RKO (cell line): ENCODE results near the gene CTRB1.

Experiments used
- DNase-seq: peaks from one replicate; pipeline ENCODE4 v3.0.0-alpha.2; 2016; ENCODE audit warnings: low spot score

CTRB1 gene

DNA sequence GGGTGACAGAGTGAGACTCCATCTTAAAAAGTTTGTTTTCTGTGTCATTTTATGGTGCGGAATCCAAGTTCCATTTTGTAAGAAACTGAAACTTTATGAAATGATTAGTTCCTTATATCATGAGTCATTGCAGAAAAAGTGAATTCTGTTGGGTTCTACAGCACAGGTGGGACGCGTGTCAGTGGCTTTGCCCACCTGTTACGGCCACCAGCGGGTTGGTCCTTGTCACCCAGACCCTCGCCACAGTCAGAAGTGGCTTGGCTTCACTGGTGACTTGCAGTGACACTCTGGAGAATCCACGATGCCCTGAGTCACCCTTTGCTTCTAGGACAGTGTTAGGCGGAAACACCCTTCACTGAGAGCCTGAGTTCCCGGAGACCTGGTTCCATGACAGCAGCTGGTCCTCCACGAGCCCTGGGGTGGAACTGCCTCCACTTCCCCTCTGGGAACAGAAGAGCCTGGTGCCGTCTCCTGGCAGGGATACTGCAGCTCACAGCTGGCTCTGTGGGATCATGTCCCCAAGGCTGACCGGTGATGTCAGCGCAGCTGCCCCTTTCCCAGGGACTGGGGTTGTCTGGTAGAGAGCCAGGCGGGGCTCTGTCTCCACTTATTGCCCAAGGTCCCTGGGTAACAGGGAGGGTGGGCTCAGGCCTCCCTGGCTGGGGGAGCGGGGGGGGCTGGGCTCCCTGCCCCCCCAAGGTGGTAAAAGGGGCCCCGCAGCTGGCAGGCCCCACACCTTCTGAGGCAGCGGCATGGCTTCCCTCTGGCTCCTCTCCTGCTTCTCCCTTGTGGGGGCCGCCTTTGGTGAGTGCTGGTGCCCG is at the start of gene CTRB1:
TSS of gene CTRB1 (plus strand) at position 733 of the 821 bp plus-strand sequence. CDS start at position 753, 20 bp downstream.
- no peak for DNase-seq

DNA sequence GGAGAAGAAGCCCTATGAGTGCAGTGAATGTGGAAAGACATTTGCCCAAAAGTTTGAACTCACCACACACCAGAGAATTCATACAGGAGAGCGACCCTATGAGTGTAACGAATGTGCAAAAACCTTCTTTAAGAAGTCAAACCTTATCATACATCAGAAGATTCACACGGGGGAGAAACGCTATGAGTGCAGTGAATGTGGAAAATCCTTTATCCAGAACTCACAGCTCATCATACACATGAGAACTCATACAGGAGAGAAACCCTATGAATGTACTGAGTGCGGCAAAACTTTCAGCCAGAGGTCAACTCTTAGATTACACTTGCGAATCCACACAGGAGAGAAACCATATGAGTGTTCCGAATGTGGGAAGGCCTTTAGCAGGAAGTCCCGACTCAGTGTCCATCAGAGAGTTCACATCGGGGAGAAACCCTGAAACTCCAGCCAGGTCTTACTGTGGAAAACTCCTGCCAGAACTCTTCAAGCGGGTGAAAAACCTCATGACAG is 48.8 kb upstream of the CTRB1 start:
- DNase-seq: no peak

DNA sequence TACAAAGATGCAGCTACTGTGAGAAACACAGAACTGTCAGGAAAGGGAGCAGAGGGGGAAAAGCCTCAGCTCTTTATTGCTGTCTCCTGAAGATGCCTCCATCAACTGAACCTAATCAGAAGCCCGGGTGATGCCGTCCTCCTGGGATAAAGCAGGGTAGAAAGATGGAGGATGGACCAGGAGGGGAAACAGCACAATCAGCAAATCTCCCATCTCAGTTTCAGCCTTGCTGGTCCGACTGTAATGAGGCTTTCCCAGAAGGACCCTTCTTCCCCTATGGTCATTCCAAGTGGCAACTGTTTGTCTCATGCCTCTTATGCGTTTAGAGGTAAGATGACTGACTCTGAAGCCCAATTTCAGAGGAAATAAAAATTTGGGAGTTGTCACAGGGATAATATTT is 46.2 kb upstream of the CTRB1 start:
- no peak for DNase-seq

DNA sequence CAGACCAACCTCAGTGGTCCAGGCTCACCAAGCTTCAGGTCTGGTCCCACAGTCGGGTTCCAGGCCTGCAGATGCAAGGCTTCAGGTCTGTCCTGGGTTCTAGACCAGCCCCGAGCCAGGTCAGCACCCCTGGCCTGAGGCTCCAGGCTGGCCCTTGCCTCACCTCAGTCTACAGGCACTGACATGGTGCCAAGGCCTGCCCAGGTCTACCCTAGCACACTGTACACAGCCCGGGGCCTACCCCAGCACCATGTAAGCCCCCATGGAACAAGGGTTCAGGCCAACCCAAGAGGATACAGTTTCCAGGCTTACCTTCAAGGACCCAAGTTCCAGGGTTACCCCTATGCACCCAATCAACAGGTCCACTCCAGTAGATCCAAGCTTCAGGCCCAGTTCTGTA is 43.7 kb upstream of the CTRB1 start:
- DNase-seq: no peak

DNA sequence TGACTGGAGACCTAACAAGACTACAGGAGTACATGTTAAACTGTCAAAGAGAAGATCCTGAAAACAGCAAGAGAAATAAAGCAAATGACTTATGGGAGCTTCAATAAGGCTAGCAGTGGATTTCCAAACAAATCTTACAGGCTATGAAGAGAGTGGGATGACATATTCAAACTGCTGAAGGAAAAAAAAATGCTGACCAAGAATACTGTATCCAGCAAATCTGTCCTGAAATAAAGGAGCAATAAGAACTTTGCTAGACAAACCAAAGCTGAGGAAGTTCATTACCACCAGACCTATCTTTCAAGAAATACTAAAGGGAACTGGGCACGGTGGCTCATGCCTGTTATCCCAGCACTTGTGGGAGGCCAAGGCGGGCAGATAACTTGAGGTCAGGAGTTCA is 41.9 kb upstream of the CTRB1 start:
- no peak for DNase-seq

DNA sequence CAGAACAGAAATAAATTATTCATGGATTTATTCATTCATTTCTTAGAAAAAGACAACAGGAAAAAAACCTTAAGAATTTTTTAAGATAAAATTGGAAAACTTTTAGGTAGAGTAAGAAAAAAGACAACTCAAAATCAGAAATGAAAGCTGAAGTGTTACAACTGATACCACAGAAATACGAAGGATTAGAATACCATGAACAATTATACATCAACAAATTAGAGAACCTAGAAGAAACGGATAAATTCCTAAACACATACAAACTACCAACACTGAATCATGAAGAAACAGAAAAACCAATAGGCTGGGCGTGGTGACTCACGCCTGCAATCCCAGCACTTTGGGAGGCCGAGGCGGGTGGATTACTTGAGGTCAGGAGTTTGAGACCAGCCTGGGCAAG is 39.6 kb upstream of the CTRB1 start:
- DNase-seq: no peak

DNA sequence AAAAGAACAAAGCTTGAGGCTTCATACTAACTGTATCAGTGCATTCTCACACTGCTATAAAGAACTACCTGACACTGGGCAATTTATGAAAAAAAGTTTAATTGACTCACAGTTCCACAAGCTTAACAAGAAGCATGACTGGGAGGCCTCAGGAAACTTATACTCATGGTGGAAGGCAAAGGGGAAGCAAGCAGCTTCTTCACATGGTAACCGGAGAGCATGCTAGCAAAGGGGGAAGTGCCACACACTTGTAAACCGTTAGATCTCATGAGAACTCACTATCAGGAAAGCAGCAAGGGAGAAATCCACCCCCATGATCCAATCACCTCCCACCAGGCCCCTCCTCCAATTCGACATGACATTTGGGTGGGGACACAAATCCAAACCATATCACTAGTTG is 37.2 kb upstream of the CTRB1 start:
- no peak for DNase-seq

DNA sequence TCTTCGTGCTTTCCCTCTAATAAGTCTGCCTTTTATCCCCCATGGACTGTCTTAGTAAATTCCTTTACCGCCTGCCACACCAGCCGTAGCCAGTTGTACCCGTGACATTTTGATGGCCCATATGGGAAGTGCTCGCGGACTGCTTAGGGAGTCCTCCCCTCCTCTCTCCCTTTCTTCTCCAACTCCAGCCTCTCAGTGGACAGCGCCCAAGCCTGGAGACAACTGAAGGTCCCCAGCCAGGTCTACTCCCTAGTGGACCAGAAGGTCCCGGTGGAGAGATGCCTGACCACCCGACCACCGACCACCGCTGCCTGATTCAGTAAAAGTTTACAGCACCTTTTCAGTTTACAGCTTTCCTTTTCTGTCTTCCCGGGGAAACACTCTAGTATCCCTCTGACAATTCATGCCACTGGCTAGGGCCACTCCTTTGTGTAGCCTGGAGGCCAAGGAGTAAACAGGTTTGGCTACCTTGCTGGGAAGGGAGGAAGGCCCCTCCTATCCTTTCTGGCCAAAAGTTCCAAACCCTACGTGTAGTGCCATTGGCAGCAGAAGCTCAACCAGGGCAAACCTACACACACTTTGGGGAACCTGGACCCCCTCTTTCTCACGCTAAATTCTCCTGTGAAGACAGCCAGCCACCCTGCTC is 29.8 kb upstream of the CTRB1 start:
- DNase-seq: no peak

DNA sequence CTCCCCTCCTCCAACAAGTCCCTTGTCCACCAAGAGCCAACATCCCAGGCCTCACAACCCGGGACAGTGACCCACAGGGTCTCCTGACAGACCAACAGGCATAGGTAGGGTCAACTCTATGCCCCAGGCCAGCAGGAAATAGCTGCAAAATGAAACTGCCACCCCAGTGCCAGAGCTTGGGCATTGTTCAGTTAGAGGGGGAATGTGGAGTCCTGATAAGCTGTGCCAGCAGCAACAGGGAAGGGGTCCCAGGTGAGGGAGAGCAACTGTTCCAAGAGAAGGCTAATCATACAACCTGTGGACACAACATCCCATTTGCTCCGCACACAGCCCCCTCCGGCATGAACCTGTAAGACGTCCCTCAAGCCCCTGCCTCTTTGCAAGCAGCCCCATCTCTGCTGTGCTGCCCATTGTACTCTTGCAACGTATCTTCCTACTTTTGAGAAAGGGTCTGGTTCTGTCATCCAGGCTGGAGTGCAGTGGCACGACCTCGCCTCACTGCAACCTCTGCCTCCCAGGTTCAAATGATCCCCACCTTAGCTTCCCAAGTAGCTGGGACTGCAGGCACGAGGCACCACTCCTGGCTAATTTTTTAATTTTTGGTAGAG is 29.0 kb upstream of the CTRB1 start:
- DNase-seq: no peak

DNA sequence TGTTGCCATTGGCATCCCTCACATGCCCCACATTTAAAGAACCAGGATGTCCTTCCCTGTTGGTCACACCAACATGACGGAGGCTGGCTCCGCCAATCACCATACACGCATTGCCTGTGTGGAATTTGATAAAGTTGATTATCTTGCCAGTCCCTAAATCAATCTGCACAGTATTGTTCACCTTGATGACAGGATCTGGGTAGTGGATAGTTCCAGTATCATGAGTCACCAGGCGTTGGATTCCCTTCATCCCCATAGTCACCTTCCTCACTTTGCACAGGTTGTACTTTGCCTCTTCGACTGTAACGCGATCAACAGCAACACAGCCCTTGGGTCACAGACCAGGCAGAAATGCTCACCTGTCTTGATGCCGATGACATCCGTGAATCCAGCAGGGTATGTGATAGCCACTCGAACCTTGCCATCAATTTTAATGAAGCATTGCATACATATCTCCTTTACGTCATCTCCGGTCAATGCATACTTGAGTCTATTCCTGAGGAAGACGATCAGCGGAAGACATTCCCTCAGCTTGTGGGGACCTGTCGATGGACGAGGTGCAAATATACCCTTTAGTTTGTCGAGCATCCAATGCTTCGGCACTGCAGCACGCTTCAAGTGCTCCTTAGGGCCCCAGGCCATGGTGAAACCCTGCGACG is 26.1 kb upstream of the CTRB1 start:
- no peak for DNase-seq

DNA sequence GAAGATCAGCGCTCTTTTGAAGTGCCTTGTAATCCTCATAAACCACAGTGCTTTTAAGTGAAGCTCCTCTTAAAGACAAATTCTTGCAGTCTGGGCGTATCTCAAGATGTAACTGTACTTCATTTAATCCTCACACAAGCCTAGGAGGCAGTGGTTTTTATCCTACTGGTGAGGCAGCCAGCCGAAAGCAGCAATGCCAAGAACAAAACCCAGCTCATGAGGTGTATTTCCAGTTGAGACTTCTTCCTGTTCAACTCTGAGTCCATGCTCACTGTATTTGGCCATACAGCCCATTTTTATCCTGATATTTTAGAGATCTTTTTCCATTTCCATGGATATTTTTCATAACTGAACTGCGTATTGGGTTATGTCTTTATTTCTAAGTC is 25.5 kb upstream of the CTRB1 start:
- no peak for DNase-seq

DNA sequence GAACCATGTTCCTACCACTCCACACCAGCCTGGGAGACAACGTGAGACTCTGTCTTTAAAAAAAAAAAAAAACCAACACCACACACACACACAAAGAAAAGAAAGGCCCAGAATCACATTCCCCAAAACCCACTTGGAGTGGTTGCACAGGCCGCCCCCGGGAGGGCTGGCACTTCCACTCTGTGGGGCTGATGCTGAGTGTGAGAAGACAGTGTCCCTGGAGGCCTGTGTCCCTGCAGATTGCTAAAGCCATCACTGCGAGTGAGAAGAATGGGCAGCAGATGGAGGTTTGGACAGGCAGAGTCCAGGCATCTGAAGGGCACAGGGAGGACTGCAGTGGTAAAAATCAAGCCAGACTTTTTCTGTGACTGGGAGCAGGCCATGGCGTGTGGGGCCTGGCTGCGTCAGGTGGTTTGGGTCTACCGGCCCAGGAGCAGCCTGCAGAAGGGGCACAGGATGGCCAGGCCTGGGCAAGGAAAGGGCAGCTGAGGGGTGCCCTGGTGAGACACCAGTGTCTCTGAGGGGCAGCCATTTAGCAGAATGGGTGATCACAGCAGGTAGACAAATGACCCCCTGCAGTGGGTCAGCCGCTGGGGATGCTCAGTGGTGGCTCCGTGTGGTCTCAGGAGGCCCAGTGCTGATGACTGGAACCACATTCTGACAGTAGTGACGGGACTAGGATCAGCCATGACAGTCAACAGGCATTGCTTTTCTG is 24.9 kb upstream of the CTRB1 start:
- DNase-seq: no peak

DNA sequence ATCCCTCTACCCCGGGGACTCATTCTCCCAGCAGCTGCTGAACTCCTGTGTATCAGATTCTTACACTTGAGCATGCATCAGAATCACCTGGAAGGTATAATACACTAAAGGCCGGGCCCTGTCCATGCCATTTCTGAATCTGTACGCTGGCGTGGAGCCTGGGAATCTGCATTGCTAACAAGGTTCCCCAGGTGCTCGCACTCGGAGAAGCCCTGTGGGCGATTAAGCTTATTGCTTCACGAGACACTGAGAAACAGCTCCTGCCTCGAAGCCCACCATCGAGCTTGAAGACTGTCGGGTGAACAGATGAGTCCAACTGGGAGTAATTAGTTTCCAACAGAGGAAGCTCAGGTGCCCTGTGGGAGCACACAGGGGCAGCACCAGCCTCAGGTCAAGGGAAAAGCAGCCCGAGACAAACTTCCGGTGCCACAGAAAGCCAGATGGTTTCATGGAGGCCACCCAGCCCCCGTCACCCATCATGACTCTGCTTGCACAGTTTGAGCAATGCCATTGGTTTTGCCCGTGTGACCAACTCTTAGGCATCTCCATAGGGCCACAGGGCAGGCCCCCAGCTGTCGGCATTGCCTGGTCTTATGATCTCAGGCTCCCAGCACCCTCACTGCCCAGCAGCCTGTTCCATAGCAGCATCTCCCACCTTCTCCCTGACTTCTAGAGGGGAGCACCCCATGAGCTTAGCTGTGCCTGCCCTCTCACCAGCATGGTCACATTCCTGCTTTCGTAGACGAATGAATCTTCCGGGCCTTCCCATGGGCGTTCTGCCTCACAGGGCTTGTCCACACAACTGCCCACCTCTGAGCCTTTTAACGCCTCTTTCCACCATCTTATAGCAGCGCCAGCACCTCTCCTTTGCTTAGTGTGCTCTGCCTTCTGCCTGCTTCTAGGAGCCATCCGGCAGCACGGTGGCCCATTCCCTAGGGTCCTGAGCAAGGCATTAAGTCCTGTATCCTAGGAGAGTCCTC is 22.7 kb upstream of the CTRB1 start:
- DNase-seq: no peak

DNA sequence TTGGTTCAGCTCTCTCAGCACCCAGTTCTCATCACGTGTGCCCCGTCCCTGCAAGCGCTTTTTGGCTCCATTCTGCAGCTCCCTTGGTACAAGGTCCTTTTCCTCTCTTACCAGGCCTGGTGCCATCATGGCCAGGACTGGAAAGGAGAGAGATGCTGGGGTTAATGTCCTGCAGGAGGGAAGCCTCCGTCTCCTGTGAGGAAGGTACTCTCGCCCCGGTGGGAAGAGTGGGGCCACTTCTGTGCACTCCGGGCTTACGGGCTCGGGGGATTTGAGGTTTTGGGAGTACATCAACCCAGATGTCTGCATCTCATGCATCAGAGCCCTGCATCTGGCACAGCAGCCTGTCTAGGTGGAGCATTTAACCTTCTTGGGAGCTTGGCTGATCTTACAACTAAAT is 22.0 kb upstream of the CTRB1 start:
- DNase-seq: no peak

DNA sequence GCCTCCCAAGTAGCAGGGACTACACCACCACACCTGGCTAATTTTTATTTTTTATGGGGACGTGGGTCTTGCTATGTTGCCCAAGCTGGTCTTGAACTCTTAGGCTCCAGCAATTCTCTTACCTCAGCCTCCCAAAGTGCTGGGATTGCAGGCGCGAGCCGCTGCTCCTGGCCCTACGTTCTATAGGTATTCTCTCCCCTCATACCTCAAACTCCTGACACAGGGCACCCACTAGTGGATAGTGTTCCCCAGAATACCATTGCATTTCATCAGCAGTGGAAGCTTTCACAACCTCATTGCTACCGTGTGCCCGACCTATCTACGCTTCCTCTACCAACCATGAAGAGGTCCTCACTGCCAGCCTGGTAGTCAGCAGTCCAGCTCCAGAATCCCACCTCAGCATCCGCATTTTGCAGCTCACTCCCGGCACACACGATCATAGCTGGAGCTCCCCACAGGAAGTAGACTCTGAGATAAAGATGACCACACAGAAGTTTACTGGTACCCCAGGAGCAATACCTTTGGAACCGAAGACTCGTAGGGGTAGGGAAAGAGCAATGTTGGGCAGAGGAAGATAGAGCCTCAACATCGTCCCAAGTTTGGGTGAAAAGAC is 21.2 kb upstream of the CTRB1 start:
- DNase-seq: no peak

DNA sequence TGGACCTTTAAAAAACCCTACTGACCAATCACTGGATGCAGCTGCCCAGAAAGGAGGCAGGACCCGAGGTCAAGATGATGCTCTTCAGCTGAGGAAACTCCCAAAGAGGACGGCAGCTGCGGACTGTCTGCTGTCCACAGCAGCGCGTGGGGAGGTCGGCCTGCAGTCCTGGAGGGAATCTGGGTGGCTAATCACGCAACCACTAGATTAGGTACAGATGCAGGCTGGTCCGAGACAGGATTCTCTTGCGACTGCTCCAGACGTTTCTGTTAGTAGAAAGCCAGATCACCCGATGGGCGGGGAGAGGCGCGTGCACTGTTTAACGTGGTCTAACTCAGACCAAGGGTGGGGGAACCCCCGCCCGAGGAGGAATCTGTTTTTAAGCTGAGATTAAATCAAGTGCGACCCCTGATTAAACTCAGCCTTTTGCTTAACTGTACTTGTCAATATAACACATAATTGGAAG is 20.6 kb upstream of the CTRB1 start:
- DNase-seq: no peak

DNA sequence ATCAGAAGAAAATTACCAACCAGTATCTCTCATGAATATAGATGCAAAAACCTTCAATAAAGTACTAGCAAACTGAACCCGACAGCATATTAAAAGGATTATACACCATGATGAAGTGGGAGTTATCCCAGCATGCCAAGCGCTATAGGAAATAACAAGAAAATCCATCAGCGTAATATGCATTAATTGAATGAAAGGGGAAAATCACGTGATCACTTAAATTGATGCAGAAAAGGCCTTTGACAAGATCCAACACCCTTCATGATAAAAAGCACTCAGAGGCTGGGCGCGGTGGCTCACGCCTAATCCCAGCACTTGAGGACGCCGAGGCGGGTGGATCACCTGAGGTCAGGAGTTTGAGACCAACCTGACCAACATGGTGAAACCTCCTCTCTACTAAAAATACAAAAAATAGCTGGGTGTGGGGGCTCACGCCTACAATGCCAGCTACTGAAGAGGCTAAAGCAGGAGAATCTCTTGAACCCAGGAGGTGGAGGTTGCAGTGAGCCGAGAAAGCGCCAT is 16.7 kb upstream of the CTRB1 start:
- DNase-seq: no peak

DNA sequence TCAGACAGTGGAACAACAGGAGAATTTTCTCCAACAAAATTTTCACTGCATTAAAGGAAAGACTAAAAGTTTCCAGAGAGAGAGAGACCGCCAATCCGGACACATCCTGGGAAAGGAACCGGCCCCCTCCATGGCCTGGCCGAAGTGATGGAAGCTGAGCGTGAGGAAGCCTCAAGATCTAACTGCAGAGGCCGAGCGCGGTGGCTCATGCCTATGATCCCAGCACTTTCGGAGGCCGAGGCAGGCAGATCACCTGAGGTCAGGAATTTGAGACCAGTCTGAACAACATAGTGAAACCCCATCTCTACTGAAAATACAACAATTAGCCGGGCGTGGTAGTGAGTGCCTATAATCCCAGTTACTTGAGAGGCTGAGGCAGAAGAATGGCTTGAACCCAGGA is 15.7 kb upstream of the CTRB1 start:
- no peak for DNase-seq

DNA sequence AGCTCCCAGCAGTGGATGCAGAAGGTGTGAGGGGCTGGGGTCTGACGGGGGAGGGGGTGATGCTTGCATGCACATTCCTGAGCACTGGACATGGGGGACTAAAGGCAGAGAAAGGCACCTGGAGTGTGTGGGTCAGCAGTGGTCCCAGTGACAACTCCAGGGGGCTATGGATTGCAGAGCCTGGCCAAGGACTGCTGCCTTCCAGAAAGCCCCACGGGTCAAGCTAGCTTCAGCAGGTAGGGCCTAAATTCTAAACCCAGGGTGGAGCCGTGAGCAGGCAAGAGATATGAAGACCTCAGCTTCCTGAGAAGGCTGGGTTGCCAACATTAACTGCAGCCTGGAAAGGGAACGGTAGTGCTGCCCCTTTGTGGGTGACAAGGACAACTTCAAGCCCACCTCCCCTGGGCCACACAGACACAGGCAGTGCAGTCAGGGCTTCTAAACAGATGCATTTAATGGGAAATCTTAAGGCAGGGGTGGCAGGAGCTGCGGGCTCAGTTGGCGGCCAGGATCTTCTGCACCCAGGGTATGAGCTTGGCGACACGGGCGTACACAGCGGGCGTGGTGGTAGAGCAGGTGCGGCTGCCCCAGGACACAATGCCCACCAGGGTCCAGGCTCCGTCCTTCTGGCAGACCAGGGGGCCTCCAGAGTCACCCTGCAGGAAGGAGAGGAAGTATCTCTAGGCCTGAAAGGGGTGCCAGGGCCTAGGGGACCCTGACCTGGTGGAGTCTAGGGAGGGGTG is 14.9 kb upstream of the CTRB1 start:
- DNase-seq: no peak
